Fibroblast of peridontal ligament (primary cell): ENCODE data around the gene GABRR2.
"Not testable (repeated sequence)": the region's sequence is repeated elsewhere in the genome, so short reads cannot be mapped to it uniquely, and the experiment has no call there.

Source experiments
- DNase-seq: peaks from one replicate; pipeline ENCODE4 v3.0.0-alpha.2; 2010; ENCODE audit errors: extremely low read depth

The GABRR2 gene

DNA sequence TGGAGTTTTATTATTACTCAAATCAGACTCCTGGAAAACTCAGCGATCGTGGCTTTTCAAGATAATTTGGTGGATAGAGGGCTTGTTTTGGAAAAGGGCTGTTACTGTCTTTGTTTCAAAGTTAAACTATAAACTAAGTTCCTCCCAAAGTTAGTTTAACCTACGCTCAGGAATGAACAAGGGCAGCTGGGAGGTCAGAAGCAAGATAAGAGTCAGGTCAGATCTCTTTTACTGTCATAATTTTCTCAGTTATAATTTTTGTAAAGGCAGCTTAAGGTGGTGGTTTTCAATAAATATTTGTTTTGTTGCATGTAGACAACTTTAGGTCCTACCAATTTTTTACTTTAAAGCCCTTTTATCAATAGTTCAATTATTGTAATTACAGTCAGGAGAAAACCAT, 9.2 kb upstream of the GABRR2 start:
- DNase-seq: no peak

- no peak for DNase-seq
These were observed 8.4 kb upstream of the GABRR2 start for GRCh38 chr6:89323511-89323971.

- no peak for DNase-seq
These were observed 6.3 kb upstream of the GABRR2 start for GRCh38 chr6:89321131-89321970.

DNA sequence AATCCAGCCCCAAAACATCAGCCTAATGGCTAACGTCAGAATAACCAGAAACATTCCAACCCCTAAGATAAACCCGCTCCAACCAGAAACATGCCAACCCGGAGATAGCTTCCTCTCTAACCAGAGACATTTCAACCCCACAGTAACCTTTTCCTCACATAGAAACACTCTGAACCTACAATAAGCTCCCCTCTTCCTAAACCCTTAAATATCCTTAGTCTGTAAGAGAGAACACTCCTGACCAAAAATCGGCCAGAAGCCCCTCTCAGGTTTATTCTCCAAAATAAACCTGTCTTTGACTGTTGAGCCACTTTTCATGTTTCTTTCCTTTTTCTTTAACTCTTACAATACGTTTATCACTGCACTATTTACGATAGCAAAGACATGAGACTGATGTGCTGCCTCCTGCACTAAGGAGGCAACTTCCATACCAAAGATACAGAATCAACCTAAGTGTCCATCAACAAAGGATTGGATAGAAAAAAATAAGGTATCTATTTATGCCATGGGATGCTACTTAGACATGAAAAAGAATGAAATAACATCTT, 5.0 kb upstream of the GABRR2 start:
- DNase-seq: no peak

DNA sequence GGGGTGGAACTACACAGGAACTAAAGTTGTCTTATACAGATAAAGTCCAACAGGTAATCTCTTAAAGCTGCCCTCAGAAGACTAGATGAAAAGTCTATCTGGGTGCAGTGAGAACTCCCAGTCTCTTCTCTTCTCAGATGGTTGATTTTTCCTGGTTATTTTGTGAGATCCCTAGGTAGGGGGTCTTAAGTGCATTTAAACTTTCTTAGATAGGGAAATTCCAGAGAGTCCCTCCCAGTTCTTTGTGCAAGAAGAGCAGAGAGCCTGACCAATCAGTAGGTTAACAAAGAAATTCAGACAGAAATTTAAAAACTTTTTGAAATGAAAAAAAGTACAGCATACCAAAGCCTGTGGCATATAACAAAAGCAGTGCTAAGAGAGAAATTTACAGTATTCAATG, 2.0 kb upstream of the GABRR2 start:
- DNase-seq: no peak

GRCh38 chr6:89314692-89315091, 407 bp downstream of the GABRR2 start:
- no peak for DNase-seq

- peak; percentile 94 for DNase-seq
These were observed 2.1 kb downstream of the GABRR2 start for GRCh38 chr6:89313006-89313405.

GRCh38 chr6:89311853-89312531, 3.1 kb downstream of the GABRR2 start:
- DNase-seq: peak; percentile 66

DNA sequence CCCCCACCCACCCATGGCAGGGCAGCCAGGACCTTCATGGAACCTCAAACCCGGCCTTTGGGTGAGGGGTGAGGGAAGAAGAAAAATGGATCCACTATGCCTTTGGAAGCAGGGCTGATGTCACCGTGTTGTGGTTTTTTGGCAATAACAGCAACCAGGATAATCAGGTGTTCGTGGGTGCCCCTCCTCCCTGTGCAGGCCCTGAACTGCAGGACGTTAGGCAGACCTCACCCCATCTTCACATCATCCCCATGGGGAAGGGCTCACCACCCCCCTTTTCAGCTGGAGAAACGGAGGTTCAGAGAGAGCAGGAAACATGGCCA, 3.6 kb downstream of the GABRR2 start:
- no peak for DNase-seq

DNA sequence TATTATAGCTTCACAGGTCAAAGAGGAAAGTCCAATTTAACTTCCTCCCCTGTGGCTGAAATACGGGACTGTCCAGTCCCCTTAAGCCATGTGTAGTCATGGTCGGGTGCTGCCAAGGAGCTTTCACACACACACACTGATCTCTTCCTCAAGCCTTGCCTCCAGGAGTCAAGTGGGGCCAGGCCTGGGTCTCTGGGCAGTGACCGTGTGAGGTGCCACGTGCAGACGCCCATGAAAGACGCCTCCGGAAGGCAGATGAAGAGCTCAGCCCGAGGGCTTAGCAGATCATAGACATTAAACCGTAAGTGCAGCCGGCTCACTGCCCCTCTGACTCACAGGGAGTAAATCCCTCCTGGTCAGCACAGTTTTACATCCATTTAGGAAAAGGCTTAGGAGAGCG, 4.2 kb downstream of the GABRR2 start:
- peak; percentile 18 for DNase-seq

- no peak for DNase-seq
These were observed 6.3 kb downstream of the GABRR2 start for GRCh38 chr6:89308525-89309395.

- DNase-seq: not testable (repeated sequence)
These were observed 10.6 kb downstream of the GABRR2 start for GRCh38 chr6:89304517-89304916.

GRCh38 chr6:89302936-89303335, 12.2 kb downstream of the GABRR2 start:
- DNase-seq: no peak

DNA sequence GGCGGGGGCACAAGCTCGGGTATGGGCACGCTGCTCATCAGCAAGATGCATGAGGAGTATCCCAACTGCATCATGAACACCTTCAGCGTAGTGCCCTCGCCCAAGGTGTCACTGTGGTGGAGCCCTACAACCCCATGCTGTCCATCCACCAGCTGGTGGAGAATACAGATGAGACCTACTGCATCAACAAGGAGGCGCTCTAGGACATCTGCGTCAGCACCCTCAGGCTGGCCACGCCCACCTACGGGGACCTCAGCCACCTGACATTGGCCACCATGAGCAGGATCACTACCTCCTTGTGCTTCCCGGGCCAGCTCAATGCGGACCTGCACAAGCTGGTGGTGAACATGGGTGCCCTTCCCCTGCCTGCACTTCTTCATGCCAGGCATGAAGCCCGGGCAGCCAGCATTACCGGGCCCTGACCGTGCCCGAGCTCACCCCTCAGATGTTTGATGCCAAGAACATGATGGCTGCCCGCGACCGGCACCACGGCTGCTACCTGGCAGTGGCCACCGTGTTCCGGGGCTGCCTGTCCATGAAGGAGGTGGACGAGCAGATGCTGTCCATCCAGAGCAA, 12.8 kb downstream of the GABRR2 start:
- no peak for DNase-seq

DNA sequence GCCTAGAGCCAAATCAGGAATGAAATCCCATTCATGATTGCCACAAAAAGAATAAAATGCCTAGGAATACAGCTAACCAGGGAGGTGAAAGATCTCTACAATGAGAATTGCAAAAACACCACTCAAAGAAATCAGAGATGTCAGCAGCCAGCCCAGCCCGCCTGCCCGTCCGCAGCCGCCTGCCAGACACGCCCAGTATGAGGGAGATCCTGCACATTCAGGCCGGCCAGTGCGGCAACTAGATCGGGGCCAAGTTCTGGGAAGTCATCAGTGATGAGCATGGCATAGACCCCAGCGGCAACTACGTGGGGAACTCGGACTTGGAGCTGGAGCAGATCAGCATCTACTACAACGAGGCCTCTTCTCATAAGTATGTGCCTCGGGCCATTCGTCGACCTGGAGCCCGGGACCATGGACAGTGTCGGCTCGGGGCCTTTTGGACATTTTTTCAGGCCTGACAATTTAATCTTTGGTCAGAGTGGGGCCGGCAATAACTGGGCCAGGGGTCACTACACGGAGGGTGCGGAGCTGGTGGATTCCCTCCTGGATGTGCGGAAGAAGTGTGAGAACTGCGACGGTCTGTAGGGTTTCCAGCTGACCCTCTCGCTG, 13.4 kb downstream of the GABRR2 start:
- no peak for DNase-seq

DNA sequence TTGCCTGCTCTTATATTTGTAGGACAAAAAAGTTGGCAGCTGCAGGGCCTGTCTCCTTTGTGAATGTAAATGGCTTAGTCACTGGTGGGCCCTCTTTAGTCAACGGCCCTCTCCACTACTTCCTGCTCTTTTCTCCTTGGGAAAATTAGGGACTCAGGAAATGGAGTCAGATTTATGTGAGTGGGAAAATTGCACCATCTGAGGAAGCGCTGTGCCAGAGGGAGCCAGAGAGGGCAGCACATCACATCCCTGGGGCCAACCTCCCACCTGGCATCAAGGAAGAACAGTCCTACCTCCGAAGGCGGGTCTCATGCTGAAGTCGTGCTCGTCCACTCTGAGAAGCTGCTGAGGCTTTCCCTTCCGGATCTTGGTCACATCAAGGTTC, 15.6 kb downstream of the GABRR2 start:
- DNase-seq: no peak

- DNase-seq: peak; percentile 47
These were observed 16.2 kb downstream of the GABRR2 start for GRCh38 chr6:89298680-89299465.

DNA sequence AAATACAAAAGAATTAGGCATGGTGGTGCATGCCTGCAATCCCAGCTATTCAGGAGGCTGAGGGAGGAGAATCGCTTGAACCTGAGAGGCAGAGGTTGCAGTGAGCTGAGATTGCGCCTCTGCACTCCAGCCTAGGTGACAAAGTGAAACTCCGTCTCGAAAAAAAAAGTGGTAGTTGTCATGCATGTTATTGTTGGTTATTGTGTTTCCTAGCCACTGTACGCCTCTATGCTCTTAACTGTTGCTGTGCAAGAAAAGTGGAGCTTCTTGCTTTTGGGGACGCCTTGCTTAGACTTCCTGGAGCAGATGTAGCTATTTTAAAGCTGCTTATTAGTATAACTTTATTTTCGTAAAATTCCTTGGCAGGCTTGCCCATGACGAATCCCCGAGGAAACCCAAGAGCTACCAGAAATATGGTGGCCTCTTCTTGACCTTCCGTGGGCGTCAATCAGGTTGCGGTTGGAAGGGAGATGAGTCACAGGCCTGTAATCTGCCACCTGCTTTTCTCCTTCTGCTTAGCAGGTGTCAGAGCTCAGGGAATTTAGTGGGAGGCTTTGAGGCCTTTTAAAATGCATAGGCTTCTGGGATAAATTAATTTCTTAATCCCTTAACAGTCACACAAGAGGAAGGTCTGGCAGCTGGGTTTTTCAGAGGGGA, 17.3 kb downstream of the GABRR2 start:
- DNase-seq: peak; percentile 88

DNA sequence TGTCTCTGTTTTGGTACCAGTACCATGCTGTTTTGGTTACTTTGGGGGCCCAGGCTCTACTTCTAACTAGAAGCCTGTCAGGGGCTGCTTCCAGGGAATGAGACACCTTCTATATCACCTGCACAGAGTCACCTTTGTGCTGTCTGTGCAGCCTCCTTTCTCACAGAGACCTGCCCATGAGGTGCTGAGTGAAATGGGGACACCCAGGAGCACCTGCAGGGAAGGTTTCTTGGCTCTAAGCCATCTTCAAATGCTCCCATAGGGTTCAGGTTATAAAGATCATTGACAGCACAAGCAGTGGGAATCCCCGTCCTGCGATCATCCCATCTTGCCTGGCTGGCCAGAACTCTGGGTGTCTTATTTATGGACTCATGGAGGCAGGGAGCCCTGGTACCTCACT, 19.1 kb downstream of the GABRR2 start:
- no peak for DNase-seq

- not testable (repeated sequence) for DNase-seq
These were observed 20.0 kb downstream of the GABRR2 start for GRCh38 chr6:89295116-89295515.
